ENCODE measurements around the gene OR52B6. TPM values are rescaled to one million over a fixed set of nuclear protein-coding genes. Genes with fewer than 3 reads are reported as not detected.

The OR52B6 gene
- total RNA-seq, 1 experiment from 2014 or later = not detected

DNA sequence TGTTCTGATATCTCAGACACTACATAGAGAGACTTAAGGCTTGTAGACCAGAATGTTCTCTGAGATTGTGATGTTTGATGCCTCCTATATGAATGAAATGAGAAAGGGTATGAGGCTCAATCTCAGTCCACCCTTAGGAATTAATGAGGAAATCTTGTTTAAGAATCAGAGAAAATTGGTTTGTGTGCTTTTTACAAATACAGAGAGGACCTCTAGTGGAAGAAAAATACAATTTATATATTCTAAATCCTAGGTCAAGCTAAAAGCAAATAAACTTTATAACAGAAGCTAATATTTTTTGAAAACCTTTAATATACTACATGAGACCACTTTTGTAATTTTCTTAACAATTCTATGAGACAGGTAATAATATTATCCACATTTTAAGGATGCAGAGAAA, 27.3 kb upstream of the OR52B6 start:
- BruUV-seq (replicated peaks) = no TSS peak
- POLR2A ChIA-PET (ENCODE audit: unreplicated experiment) = no interaction called here

DNA sequence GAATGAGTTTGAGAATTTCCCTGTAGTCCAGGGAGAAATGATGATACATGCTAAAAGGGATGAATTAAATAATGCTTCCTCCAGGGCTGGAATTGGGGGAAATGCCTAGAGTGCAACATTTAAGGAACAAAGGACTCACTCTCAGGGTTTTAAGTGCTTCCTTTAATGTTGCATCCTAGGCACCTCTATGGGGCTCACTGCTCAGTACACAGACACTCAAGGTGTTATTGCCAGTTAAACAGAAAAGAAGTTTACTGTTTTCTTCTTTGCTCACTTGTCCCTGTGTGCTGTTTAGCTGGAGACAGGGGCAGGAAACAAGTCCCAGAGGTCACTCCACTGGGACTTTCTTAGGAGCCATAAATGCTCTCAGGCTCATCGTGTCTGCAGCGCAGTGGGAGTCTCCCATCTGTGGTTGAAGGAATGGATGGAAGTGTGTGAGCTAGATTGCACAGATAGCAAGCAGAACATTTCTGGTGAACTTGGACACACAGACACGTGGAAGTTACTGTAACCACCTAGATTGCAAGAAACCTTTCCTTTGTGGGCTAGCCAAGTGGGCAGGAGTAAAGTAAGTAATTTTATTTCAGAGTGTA, 24.0 kb upstream of the OR52B6 start:
- no peaks in the 10 kb centered on the region for H3F3A ChIP-seq (ENCODE audit: insufficient read depth, low read depth)
- H3K4me3 ChIP-seq = no peak overlapping the region
- no peak overlapping the region for H2AFZ ChIP-seq
- H3K9me3 ChIP-seq (ENCODE audit: insufficient read depth, low read depth) = no peaks in the 10 kb centered on the region
- no peak overlapping the region for H3K27ac ChIP-seq
- no peak for DNase-seq
- ChIA-PET POLR2A (ENCODE audit: unreplicated experiment) (no interaction called here), CTCF (interaction anchor here (0.5 kb wide), 1 partner anchor 155 kb away, joined by 3 read pairs; no protein-coding TSS in a partner anchor)
- no peaks in the 10 kb centered on the region for H3K79me2 ChIP-seq (ENCODE audit: low read depth)
- H3K4me1 ChIP-seq (replicated peaks; ENCODE audit: insufficient read depth) = no peaks in the 10 kb centered on the region
- intact Hi-C loops (cut with micrococcal nuclease; ENCODE audit: unreplicated experiment) = no loop called here
- no peaks in the 10 kb centered on the region for H3K27me3 ChIP-seq (ENCODE audit: insufficient read depth, low read depth)
- no peak overlapping the region for H3K4me2 ChIP-seq
- H3K9me2 ChIP-seq (ENCODE audit: insufficient read depth) = no peaks in the 10 kb centered on the region
- H4K20me1 ChIP-seq (ENCODE audit: insufficient read depth) = no peaks in the 10 kb centered on the region
- BruUV-seq (replicated peaks) = no TSS peak
- no peak for TF ChIP-seq EZH2 (IDR thresholded peaks at IDR 0.05; ENCODE audit: low read depth)
- TF ChIP-seq, protein P1, sequence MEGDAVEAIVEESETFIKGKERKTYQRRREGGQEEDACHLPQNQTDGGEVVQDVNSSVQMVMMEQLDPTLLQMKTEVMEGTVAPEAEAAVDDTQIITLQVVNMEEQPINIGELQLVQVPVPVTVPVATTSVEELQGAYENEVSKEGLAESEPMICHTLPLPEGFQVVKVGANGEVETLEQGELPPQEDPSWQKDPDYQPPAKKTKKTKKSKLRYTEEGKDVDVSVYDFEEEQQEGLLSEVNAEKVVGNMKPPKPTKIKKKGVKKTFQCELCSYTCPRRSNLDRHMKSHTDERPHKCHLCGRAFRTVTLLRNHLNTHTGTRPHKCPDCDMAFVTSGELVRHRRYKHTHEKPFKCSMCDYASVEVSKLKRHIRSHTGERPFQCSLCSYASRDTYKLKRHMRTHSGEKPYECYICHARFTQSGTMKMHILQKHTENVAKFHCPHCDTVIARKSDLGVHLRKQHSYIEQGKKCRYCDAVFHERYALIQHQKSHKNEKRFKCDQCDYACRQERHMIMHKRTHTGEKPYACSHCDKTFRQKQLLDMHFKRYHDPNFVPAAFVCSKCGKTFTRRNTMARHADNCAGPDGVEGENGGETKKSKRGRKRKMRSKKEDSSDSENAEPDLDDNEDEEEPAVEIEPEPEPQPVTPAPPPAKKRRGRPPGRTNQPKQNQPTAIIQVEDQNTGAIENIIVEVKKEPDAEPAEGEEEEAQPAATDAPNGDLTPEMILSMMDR (conservative IDR thresholded peaks at IDR 0.05) = no peak
- no peaks in the 10 kb centered on the region for H3K36me3 ChIP-seq (ENCODE audit: low read depth)

More for the DNA sequence above, 27.3 kb upstream of the OR52B6 start:
- Histone ChIP-seq H2AFZ (no peak overlapping the region), H3K27ac (no peak overlapping the region), H3K36me3 (ENCODE audit: low read depth) (no peaks in the 10 kb centered on the region), H3K4me1 (replicated peaks; ENCODE audit: insufficient read depth) (peaks cover 13% of the 10 kb centered on the region; the same call in 1 of the 2 replicates), H4K20me1 (ENCODE audit: insufficient read depth) (no peaks in the 10 kb centered on the region), H3K4me2 (no peak overlapping the region), H3K79me2 (ENCODE audit: low read depth) (no peaks in the 10 kb centered on the region), H3K4me3 (no peak overlapping the region), H3K27me3 (ENCODE audit: insufficient read depth, low read depth) (no peaks in the 10 kb centered on the region), H3K9me3 (ENCODE audit: insufficient read depth, low read depth) (no peaks in the 10 kb centered on the region), H3K9me2 (ENCODE audit: insufficient read depth) (no peaks in the 10 kb centered on the region), H3F3A (ENCODE audit: insufficient read depth, low read depth) (no peaks in the 10 kb centered on the region)
- intact Hi-C loops (cut with micrococcal nuclease; ENCODE audit: unreplicated experiment) = no loop called here
- TF ChIP-seq, protein P1 (conservative IDR thresholded peaks at IDR 0.05) = peak; percentile 34; the same call in 1 of the 2 replicates
- no peak for TF ChIP-seq EZH2 (IDR thresholded peaks at IDR 0.05; ENCODE audit: low read depth)
- DNase-seq = no peak
- CTCF ChIA-PET = no interaction called here

DNA sequence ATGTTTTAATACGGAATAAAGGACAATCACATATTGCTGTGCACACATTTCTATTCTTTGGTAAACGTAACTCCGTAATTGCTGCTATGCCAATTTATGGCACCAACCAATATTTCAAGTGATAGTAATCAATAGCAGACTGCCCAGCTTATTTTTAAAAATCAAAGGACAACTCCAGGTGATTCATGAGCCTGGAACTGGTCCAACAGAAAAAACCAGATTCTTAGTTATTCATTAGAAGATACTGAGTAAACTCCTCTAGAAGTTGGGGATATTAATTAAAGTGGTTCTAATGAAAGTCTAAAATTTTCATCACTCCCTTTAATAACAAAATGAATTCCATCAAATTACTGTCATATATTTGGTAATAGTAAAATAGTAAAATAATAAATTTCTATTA, 22.9 kb upstream of the OR52B6 start:
- H2AFZ ChIP-seq = no peak overlapping the region
- CTCF ChIA-PET = no interaction called here
- no peaks in the 10 kb centered on the region for H3K79me2 ChIP-seq (ENCODE audit: low read depth)
- intact Hi-C loops (cut with micrococcal nuclease; ENCODE audit: unreplicated experiment) = no loop called here
- no peaks in the 10 kb centered on the region for H3K27me3 ChIP-seq (ENCODE audit: insufficient read depth, low read depth)
- no TSS peak for BruUV-seq (replicated peaks)
- no peak for DNase-seq
- TF ChIP-seq, protein P1 (conservative IDR thresholded peaks at IDR 0.05) = no peak
- no peak for TF ChIP-seq EZH2 (IDR thresholded peaks at IDR 0.05; ENCODE audit: low read depth)
- H3K36me3 ChIP-seq (ENCODE audit: low read depth) = no peaks in the 10 kb centered on the region
- no peaks in the 10 kb centered on the region for H3K4me1 ChIP-seq (replicated peaks; ENCODE audit: insufficient read depth)
- H3F3A ChIP-seq (ENCODE audit: insufficient read depth, low read depth) = no peaks in the 10 kb centered on the region
- no peaks in the 10 kb centered on the region for H3K9me2 ChIP-seq (ENCODE audit: insufficient read depth)
- POLR2A ChIA-PET (ENCODE audit: unreplicated experiment) = no interaction called here
- H3K4me2 ChIP-seq = no peak overlapping the region
- H3K9me3 ChIP-seq (ENCODE audit: insufficient read depth, low read depth) = no peaks in the 10 kb centered on the region
- H3K27ac ChIP-seq = no peak overlapping the region
- H3K4me3 ChIP-seq = no peak overlapping the region
- no peaks in the 10 kb centered on the region for H4K20me1 ChIP-seq (ENCODE audit: insufficient read depth)

Measured in PC-9 (cell line).